HUES48 (cell line): ENCODE results near the gene CDCP2.
"Not testable (repeated sequence)": the region's sequence is repeated elsewhere in the genome, so short reads cannot be mapped to it uniquely, and the experiment has no call there.

ENCODE experiments used
- H3K27ac ChIP-seq: one replicate; pipeline ENCODE4 v1.7.0; 2013; ENCODE audit warnings: low read depth, low read length, inconsistent platforms
- H3K27me3 ChIP-seq: 2 replicates; pipeline ENCODE4 v1.6.1; 2013; ENCODE audit warnings: mild to moderate bottlenecking, low read length; ENCODE audit not compliant: control insufficient read depth, insufficient read depth
- H3K36me3 ChIP-seq: 2 replicates; pipeline ENCODE4 v1.6.1; 2013; ENCODE audit warnings: low read length; ENCODE audit not compliant: control insufficient read depth, insufficient read depth
- H3K4me1 ChIP-seq: 2 replicates; pipeline ENCODE4 v1.6.1; 2013; ENCODE audit warnings: mild to moderate bottlenecking, low read length; ENCODE audit not compliant: control insufficient read depth, insufficient read depth
- H3K4me3 ChIP-seq: 2 replicates; pipeline ENCODE4 v1.5.1; 2013; ENCODE audit warnings: mild to moderate bottlenecking, low read depth, low read length
- H3K9ac ChIP-seq: 2 replicates; pipeline ENCODE4 v1.6.1; 2013; ENCODE audit warnings: mild to moderate bottlenecking, low read depth, low read length, moderate library complexity
- H3K9me3 ChIP-seq: 2 replicates; pipeline ENCODE4 v1.6.1; 2013; ENCODE audit warnings: low read length; ENCODE audit not compliant: control insufficient read depth, insufficient read depth

CDCP2 gene

GRCh38 chr1:54167422-54168139 lies 14.8 kb upstream of the CDCP2 start:
- H3K36me3 ChIP-seq: no peaks in the 10 kb centered on the region
- no peak overlapping the region for H3K27ac ChIP-seq
- no peaks in the 10 kb centered on the region for H3K27me3 ChIP-seq
- H3K9ac ChIP-seq: no peak overlapping the region
- H3K4me1 ChIP-seq: no peaks in the 10 kb centered on the region
- no peak overlapping the region for H3K4me3 ChIP-seq
- H3K9me3 ChIP-seq: no peaks in the 10 kb centered on the region

- H3K27ac ChIP-seq, H3K9me3 ChIP-seq: not testable (repeated sequence)
Measured at GRCh38 chr1:54166357-54166756, 13.6 kb upstream of the CDCP2 start.

GRCh38 chr1:54165146-54165545 lies 12.3 kb upstream of the CDCP2 start:
- Histone ChIP-seq H3K4me3 (no peak overlapping the region), H3K9me3 (no peaks in the 10 kb centered on the region), H3K9ac (no peak overlapping the region), H3K4me1 (no peaks in the 10 kb centered on the region), H3K27me3 (no peaks in the 10 kb centered on the region), H3K27ac (no peak overlapping the region), H3K36me3 (no peaks in the 10 kb centered on the region)

More at GRCh38 chr1:54166357-54166756, 13.6 kb upstream of the CDCP2 start:
- H3K4me1 ChIP-seq, H3K9ac ChIP-seq, H3K36me3 ChIP-seq, H3K4me3 ChIP-seq, H3K27me3 ChIP-seq: not testable (repeated sequence)

GRCh38 chr1:54163573-54163972 lies 10.8 kb upstream of the CDCP2 start:
- Histone ChIP-seq H3K4me3 (no peak overlapping the region), H3K9me3 (no peaks in the 10 kb centered on the region), H3K27ac (no peak overlapping the region), H3K4me1 (no peaks in the 10 kb centered on the region), H3K9ac (no peak overlapping the region), H3K36me3 (no peaks in the 10 kb centered on the region), H3K27me3 (no peaks in the 10 kb centered on the region)

- Histone ChIP-seq H3K9ac (no peak overlapping the region), H3K4me3 (no peak overlapping the region), H3K4me1 (no peaks in the 10 kb centered on the region), H3K27me3 (no peaks in the 10 kb centered on the region), H3K36me3 (no peaks in the 10 kb centered on the region), H3K27ac (no peak overlapping the region), H3K9me3 (no peaks in the 10 kb centered on the region)
Measured at GRCh38 chr1:54163051-54163450, 10.3 kb upstream of the CDCP2 start.

- no peak overlapping the region for H3K9ac ChIP-seq
- H3K4me1 ChIP-seq: no peaks in the 10 kb centered on the region
- H3K36me3 ChIP-seq: no peaks in the 10 kb centered on the region
- no peak overlapping the region for H3K27ac ChIP-seq
- H3K4me3 ChIP-seq: no peak overlapping the region
- no peaks in the 10 kb centered on the region for H3K9me3 ChIP-seq
- no peaks in the 10 kb centered on the region for H3K27me3 ChIP-seq
Measured at GRCh38 chr1:54161495-54162168, 8.8 kb upstream of the CDCP2 start.

GRCh38 chr1:54160351-54160750 lies 7.6 kb upstream of the CDCP2 start:
- H3K9ac ChIP-seq: no peak overlapping the region
- no peaks in the 10 kb centered on the region for H3K9me3 ChIP-seq
- H3K27ac ChIP-seq: no peak overlapping the region

GRCh38 chr1:54159733-54160316 lies 7.0 kb upstream of the CDCP2 start:
- H3K27ac ChIP-seq: no peak overlapping the region
- no peak overlapping the region for H3K9ac ChIP-seq
- H3K27me3 ChIP-seq: no peaks in the 10 kb centered on the region
- no peak overlapping the region for H3K4me3 ChIP-seq
- H3K9me3 ChIP-seq: no peaks in the 10 kb centered on the region
- H3K36me3 ChIP-seq: no peaks in the 10 kb centered on the region
- no peaks in the 10 kb centered on the region for H3K4me1 ChIP-seq

More at GRCh38 chr1:54160351-54160750, 7.6 kb upstream of the CDCP2 start:
- Histone ChIP-seq H3K4me3 (no peak overlapping the region), H3K36me3 (no peaks in the 10 kb centered on the region), H3K27me3 (no peaks in the 10 kb centered on the region), H3K4me1 (no peaks in the 10 kb centered on the region)

GRCh38 chr1:54158071-54158470 lies 5.3 kb upstream of the CDCP2 start:
- Histone ChIP-seq H3K27ac (no peak overlapping the region), H3K4me3 (no peak overlapping the region), H3K9ac (no peak overlapping the region), H3K27me3 (no peaks in the 10 kb centered on the region), H3K4me1 (peaks cover 10% of the 10 kb centered on the region; the same call in 1 of the 2 replicates), H3K36me3 (no peaks in the 10 kb centered on the region), H3K9me3 (no peaks in the 10 kb centered on the region)

GRCh38 chr1:54157401-54157800 lies 4.6 kb upstream of the CDCP2 start:
- H3K4me3 ChIP-seq: no peak overlapping the region
- no peak overlapping the region for H3K9ac ChIP-seq
- H3K9me3 ChIP-seq: no peaks in the 10 kb centered on the region
- H3K36me3 ChIP-seq: no peaks in the 10 kb centered on the region
- H3K27me3 ChIP-seq: no peaks in the 10 kb centered on the region
- no peak overlapping the region for H3K27ac ChIP-seq
- H3K4me1 ChIP-seq: peaks cover 10% of the 10 kb centered on the region; the same call in 1 of the 2 replicates

GRCh38 chr1:54156986-54157385 lies 4.2 kb upstream of the CDCP2 start:
- peaks cover 10% of the 10 kb centered on the region; the same call in 1 of the 2 replicates for H3K4me1 ChIP-seq
- H3K9me3 ChIP-seq: no peaks in the 10 kb centered on the region
- H3K9ac ChIP-seq: no peak overlapping the region
- H3K27ac ChIP-seq: no peak overlapping the region
- no peak overlapping the region for H3K4me3 ChIP-seq
- no peaks in the 10 kb centered on the region for H3K27me3 ChIP-seq
- H3K36me3 ChIP-seq: no peaks in the 10 kb centered on the region
